HPDE6-E6E7 (cell line): ENCODE measurements around the gene PHC3.

Experiments used
- DNase-seq: peaks from one replicate; pipeline ENCODE4 v3.0.0; 2011; ENCODE audit warnings: missing footprints; ENCODE audit errors: extremely low spot score

The PHC3 gene

DNA sequence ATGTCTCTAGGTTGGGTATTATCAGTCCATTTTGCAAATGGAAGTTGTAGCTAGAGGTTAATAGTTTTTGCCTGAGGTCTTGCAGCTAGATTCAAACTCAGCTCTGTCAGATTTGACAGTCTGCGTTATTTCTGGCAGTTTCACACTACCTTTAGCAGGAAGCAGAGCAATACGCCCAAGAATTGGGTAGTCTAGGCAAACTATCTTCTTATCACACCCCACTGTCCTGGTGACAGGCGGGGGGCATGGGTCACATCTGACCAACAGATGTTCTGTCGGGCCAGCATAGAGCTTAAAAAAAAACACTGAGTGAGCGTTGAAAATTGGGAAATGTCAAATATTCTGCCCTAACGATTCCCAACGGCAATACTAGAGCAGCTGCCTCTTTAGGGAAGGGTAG lies 138.0 kb downstream of the PHC3 start:
- no peak for DNase-seq

DNA sequence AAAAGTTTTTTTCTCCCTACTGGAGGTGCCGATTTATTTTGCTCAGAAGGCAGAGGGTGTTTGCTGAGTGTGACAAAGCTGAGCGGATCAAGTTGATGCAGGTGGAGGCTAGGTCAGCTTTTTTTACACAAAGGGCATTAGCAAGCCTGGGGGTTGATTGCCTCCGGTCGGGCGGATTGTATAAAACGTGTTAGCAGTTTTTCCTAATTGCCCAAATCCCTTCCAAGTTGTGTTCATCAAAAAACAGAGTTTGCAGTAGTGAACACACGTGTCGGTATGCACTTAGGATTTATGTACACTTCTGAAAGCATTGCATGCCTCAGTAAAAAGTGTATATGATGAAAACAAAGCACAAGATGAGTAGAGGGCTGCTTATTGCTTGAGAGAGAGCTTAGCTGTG lies 141.1 kb downstream of the PHC3 start:
- DNase-seq: no peak

DNA sequence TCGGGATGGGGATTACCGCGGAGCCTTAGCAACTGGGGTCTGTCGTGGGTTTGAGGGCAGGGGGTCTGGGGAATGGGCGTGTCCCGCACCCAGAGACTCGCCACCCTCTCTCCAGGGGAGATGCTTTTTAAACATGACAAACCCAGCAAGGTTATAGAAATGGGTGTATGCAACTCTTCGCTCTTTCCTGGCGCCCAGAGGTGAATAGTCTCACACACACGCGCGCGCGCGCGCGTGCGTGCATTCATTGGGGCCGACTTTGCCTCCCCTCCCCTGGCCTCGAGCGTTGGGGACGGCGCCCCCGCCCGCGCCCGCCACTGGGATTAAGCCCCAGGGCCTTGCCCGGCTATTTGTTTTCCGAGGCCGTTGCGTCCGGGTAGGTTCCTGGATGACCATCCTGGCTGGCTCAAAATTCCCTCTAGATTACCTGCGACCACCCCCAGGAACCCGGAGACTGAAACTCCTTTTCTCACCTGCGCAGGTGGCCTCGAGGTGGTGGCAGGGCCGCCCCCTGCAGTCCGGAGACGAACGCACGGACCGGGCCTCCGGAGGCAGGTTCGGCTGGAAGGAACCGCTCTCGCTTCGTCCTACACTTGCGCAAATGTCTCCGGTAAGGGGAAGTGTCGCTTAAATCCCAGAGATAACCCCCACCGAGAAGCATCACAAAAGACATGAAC lies 143.0 kb downstream of the PHC3 start:
- no peak for DNase-seq
